ENCODE data around the gene PRR29. TPM values are rescaled to one million over a fixed set of nuclear protein-coding genes. Genes with fewer than 3 reads are reported as not detected.

The PRR29 gene
- total RNA-seq, 4 donors from 2014 or later, result 0.20 to 1.3 (median 0.63) TPM; not detected in 1

GRCh38 chr17:63960430-63960829, 37.7 kb upstream of the PRR29 start:
- no peak for DNase-seq (ENCODE audit: low spot score in 2 of 2)
- WGBS, 2 donors, result 48 to 51% methylated on average over 7 of the region's 7 CpGs
- peaks cover 0 to 14% (median 3%) of the 10 kb centered on the region in 4 donors for H3K4me1 ChIP-seq
- H3K9me3 ChIP-seq, result no peaks in the 10 kb centered on the region
- peaks cover 0 to 10% of the 10 kb centered on the region in 2 donors for H3K27me3 ChIP-seq
- H3K36me3 ChIP-seq, result no peaks in the 10 kb centered on the region
- H3K27ac ChIP-seq, result no peak overlapping the region
- no peak for TF ChIP-seq POLR2A (IDR thresholded peaks at IDR 0.05)
- TF ChIP-seq EP300 (IDR thresholded peaks at IDR 0.05), result no peak
- TF ChIP-seq CTCF (IDR thresholded peaks at IDR 0.05), result no peak
- no peak overlapping the region for H3K4me3 ChIP-seq

GRCh38 chr17:63961355-63962212, 36.6 kb upstream of the PRR29 start:
- DNase-seq (ENCODE audit: low spot score in 2 of 2), result peak; percentile 26 to 53

GRCh38 chr17:63962298-63962744, 35.8 kb upstream of the PRR29 start:
- Histone ChIP-seq H3K4me1 (peaks cover 0 to 14% (median 3%) of the 10 kb centered on the region in 4 donors), H3K27me3 (peaks cover 0 to 10% of the 10 kb centered on the region in 2 donors), H3K9me3 (no peaks in the 10 kb centered on the region), H3K27ac (peak overlapping the region in 1 of 4 donors; percentile 43), H3K36me3 (no peaks in the 10 kb centered on the region), H3K4me3 (no peak overlapping the region)
- no peak for TF ChIP-seq CTCF (IDR thresholded peaks at IDR 0.05)
- no peak for TF ChIP-seq EP300 (IDR thresholded peaks at IDR 0.05)
- WGBS, 2 donors, result 49 to 66% methylated on average over 10 of the region's 10 CpGs
- DNase-seq (ENCODE audit: low spot score in 2 of 2), result no peak

More at GRCh38 chr17:63961355-63962212, 36.6 kb upstream of the PRR29 start:
- peaks cover 0 to 10% of the 10 kb centered on the region in 2 donors for H3K27me3 ChIP-seq
- H3K4me1 ChIP-seq, result peaks cover 0 to 14% (median 3%) of the 10 kb centered on the region in 4 donors
- no peaks in the 10 kb centered on the region for H3K36me3 ChIP-seq
- H3K9me3 ChIP-seq, result no peaks in the 10 kb centered on the region
- peak overlapping the region in 1 of 4 donors; percentile 26 for H3K4me3 ChIP-seq
- no peak overlapping the region for H3K27ac ChIP-seq
- WGBS, 2 donors, result 19 to 21% methylated on average over 33 to 34 of the region's 37 CpGs
- TF ChIP-seq POLR2A (IDR thresholded peaks at IDR 0.05) (no peak), EP300 (IDR thresholded peaks at IDR 0.05) (no peak), CTCF (IDR thresholded peaks at IDR 0.05) (no peak)

- WGBS, 2 donors, result 64 to 83% methylated on average over 4 of the region's 4 CpGs
- TF ChIP-seq EP300 (IDR thresholded peaks at IDR 0.05), result peak; percentile 30 to 54
- TF ChIP-seq CTCF (IDR thresholded peaks at IDR 0.05), result no peak
- no peak for TF ChIP-seq POLR2A (IDR thresholded peaks at IDR 0.05)
- Histone ChIP-seq H3K27ac (peak overlapping the region in 2 of 4 donors; percentile 43 to 55), H3K4me1 (peaks cover 0 to 14% (median 3%) of the 10 kb centered on the region in 4 donors), H3K9me3 (no peaks in the 10 kb centered on the region), H3K36me3 (no peaks in the 10 kb centered on the region), H3K27me3 (peaks cover 0 to 10% of the 10 kb centered on the region in 2 donors), H3K4me3 (no peak overlapping the region)
- no peak for DNase-seq (ENCODE audit: low spot score in 2 of 2)
Measured at GRCh38 chr17:63963123-63963522, 35.0 kb upstream of the PRR29 start.

- no peak overlapping the region for H3K4me3 ChIP-seq
- H3K36me3 ChIP-seq, result no peaks in the 10 kb centered on the region
- no peaks in the 10 kb centered on the region for H3K9me3 ChIP-seq
- no peak for TF ChIP-seq EP300 (IDR thresholded peaks at IDR 0.05)
- no peak for TF ChIP-seq CTCF (IDR thresholded peaks at IDR 0.05)
- TF ChIP-seq POLR2A (IDR thresholded peaks at IDR 0.05), result no peak
- peaks cover 0 to 5% (median 1%) of the 10 kb centered on the region in 4 donors for H3K4me1 ChIP-seq
- H3K27me3 ChIP-seq, result no peaks in the 10 kb centered on the region
- WGBS, 2 donors, result 80 to 81% methylated on average over 11 of the region's 11 CpGs
- no peak overlapping the region for H3K27ac ChIP-seq
- DNase-seq (ENCODE audit: low spot score in 2 of 2), result no peak
Measured at GRCh38 chr17:63966646-63967264, 31.4 kb upstream of the PRR29 start.
